Measurements from ENCODE around the gene FRMPD2. TPM values are rescaled to one million over a fixed set of nuclear protein-coding genes. Genes with fewer than 3 reads are reported as not detected.

The FRMPD2 gene
- total RNA-seq, 4 donors from 2014 or later, result not detected

DNA sequence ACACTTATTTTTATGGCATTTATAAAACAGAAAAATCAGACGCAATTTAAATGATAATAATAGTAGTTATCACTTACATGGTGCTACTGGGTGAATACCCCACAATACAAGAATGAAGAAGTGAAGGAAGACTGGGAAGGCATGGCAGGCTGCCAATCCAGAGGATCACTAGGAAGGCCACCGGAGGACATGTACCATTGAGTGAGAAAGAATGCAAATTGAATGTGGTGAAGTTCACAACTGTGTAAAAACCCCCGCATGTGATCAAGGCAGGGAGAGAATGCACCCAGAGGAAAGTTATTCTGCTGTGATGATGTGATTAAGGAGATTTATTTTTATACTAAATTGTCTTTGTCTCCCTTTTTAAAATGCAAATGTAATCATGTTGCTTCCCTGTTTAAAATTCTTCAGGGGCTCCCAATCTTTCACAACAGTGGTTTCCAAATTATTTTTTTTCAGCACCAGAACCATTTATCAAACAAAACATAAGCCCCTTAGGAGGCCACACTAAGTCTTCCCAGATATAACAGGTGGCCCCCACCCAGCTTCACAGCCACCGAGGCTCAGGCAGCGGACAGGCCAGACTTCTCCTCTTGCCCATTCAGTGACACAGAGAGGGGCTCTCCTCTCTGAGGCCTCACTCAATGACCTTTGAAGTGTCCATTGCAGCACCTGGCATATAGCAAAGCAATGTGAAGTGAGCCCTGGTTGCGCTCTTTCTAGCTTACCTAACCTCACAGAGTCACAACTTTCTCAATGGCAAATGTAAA is 59.6 kb downstream of the FRMPD2 start:
- H3K4me1 ChIP-seq, result no peaks in the 10 kb centered on the region
- H3K36me3 ChIP-seq, result no peaks in the 10 kb centered on the region
- H3K4me3 ChIP-seq, result no peak overlapping the region
- intact Hi-C loops (cut with DNase I), result no loop called here
- H3K27me3 ChIP-seq, result peaks cover 0 to 8% (median 0%) of the 10 kb centered on the region in 4 donors
- H3K27ac ChIP-seq (replicated peaks in 1 of 4), result no peak overlapping the region
- no peaks in the 10 kb centered on the region for H3K9me3 ChIP-seq
- DNase-seq (ENCODE audit: extremely low spot score), result peak; percentile 78
- TF ChIP-seq POLR2A (IDR thresholded peaks at IDR 0.05; ENCODE audit: low read depth) (no peak), EP300 (IDR thresholded peaks at IDR 0.05) (no peak), POLR2AphosphoS5 (IDR thresholded peaks at IDR 0.05) (no peak)
- TF ChIP-seq, protein P1, sequence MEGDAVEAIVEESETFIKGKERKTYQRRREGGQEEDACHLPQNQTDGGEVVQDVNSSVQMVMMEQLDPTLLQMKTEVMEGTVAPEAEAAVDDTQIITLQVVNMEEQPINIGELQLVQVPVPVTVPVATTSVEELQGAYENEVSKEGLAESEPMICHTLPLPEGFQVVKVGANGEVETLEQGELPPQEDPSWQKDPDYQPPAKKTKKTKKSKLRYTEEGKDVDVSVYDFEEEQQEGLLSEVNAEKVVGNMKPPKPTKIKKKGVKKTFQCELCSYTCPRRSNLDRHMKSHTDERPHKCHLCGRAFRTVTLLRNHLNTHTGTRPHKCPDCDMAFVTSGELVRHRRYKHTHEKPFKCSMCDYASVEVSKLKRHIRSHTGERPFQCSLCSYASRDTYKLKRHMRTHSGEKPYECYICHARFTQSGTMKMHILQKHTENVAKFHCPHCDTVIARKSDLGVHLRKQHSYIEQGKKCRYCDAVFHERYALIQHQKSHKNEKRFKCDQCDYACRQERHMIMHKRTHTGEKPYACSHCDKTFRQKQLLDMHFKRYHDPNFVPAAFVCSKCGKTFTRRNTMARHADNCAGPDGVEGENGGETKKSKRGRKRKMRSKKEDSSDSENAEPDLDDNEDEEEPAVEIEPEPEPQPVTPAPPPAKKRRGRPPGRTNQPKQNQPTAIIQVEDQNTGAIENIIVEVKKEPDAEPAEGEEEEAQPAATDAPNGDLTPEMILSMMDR (IDR thresholded peaks at IDR 0.05), result no peak
- WGBS, result 87% methylated on average over 6 of the region's 6 CpGs

DNA sequence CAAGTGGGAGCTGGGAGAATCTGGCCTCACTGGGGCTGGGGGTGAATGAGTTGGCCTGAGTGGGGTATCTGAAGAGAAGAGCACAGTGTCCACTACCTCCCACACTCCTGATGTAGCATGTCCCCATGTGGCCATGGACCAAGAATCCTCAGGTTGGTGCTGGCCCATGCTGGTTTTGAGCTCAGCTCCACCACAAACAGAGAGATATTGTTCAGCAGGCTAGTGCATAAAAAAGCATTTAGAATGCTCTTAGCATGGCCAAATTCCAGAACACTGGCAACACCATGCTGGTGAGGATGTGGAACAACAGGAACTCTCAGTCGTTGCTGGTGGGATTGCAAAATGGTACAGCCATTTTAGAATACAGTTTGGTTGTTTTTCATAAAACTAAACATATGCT is 61.4 kb downstream of the FRMPD2 start:
- Histone ChIP-seq H3K4me1 (peaks cover 0 to 5% (median 0%) of the 10 kb centered on the region in 4 donors), H3K27ac (replicated peaks in 1 of 4) (no peak overlapping the region), H3K9me3 (no peaks in the 10 kb centered on the region), H3K36me3 (no peaks in the 10 kb centered on the region), H3K27me3 (no peaks in the 10 kb centered on the region), H3K4me3 (no peak overlapping the region)
- TF ChIP-seq POLR2AphosphoS5 (IDR thresholded peaks at IDR 0.05), result no peak
- no peak for TF ChIP-seq POLR2A (IDR thresholded peaks at IDR 0.05; ENCODE audit: low read depth)
- no peak for TF ChIP-seq EP300 (IDR thresholded peaks at IDR 0.05)
- TF ChIP-seq, protein P1 (IDR thresholded peaks at IDR 0.05), result no peak
- intact Hi-C loops (cut with DNase I), result no loop called here
- 64% methylated on average over 1 of the region's 1 CpG for WGBS
- no peak for DNase-seq (ENCODE audit: extremely low spot score)

DNA sequence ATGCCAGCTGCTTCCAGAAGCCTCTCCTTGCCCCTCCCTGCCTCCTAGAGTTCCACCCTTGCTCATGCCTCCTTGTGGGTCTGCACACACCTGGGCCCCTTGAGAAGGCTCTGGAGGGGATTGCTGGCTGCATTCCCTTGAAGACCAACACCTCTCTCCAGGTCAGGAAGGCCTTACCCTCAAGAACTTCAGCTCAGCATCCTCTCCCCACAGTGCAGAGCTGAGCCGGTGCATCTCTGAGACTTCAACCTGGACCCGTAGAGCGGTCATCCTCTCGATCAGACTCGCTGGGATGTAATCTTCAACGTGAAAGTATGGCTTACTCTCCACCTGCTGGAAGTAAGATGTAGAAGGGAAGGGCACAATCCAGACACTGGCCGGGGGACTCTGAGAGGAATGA is 62.7 kb downstream of the FRMPD2 start:
- Histone ChIP-seq H3K36me3 (no peaks in the 10 kb centered on the region), H3K27ac (replicated peaks in 1 of 4) (no peak overlapping the region)

DNA sequence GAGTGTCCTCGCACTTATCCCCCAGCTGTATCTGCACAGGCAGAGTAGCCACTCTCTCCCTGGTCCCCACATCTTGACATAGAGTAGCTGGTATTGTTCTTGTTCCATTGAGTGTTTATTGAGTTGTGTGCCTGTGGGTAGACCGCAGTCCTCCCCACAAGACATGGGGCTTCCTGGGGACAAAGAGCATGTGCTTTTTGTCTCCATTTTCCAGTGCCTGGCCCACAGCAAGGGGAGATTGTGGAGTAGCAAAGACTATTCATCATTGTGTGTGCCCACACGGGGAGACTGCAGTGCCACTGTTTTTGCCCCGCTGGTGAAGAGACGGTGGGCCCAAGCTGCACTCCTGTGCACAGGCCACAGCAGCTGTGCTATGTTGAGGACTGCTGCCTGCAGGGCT is 63.5 kb downstream of the FRMPD2 start:
- intact Hi-C loops (cut with DNase I), result no loop called here
- WGBS, result 97% methylated on average over 5 of the region's 5 CpGs
- no peaks in the 10 kb centered on the region for H3K36me3 ChIP-seq
- peaks cover 0 to 5% (median 0%) of the 10 kb centered on the region in 4 donors for H3K4me1 ChIP-seq
- no peak for DNase-seq (ENCODE audit: extremely low spot score)
- H3K27ac ChIP-seq (replicated peaks in 1 of 4), result no peak overlapping the region
- no peak overlapping the region for H3K4me3 ChIP-seq
- no peaks in the 10 kb centered on the region for H3K27me3 ChIP-seq
- TF ChIP-seq POLR2A (IDR thresholded peaks at IDR 0.05; ENCODE audit: low read depth) (no peak), EP300 (IDR thresholded peaks at IDR 0.05) (no peak), POLR2AphosphoS5 (IDR thresholded peaks at IDR 0.05) (no peak)
- TF ChIP-seq, protein P1 (IDR thresholded peaks at IDR 0.05), result no peak
- H3K9me3 ChIP-seq, result no peaks in the 10 kb centered on the region

More for the DNA sequence above, 62.7 kb downstream of the FRMPD2 start:
- intact Hi-C loops (cut with DNase I), result no loop called here
- H3K27me3 ChIP-seq, result no peaks in the 10 kb centered on the region
- no peaks in the 10 kb centered on the region for H3K9me3 ChIP-seq
- DNase-seq (ENCODE audit: extremely low spot score), result peak; percentile 81
- peaks cover 0 to 5% (median 0%) of the 10 kb centered on the region in 4 donors for H3K4me1 ChIP-seq
- 93% methylated on average over 7 of the region's 7 CpGs for WGBS
- TF ChIP-seq EP300 (IDR thresholded peaks at IDR 0.05) (no peak), POLR2AphosphoS5 (IDR thresholded peaks at IDR 0.05) (no peak), POLR2A (IDR thresholded peaks at IDR 0.05; ENCODE audit: low read depth) (no peak)
- TF ChIP-seq, protein P1 (IDR thresholded peaks at IDR 0.05), result no peak
- no peak overlapping the region for H3K4me3 ChIP-seq
